DOHH2 (cell line): Measurements from ENCODE around the gene SPSB1.

Experiments
- H3F3A ChIP-seq: fragments of 200-600 bp; sonication (generic), shearing (Covaris generic); 2 replicates; pipeline ENCODE4 v1.6.0; 2016; ENCODE audit warnings: antibody characterized with exemption, mild to moderate bottlenecking; ENCODE audit not compliant: control insufficient read depth, insufficient read depth
- H3K27ac ChIP-seq: fragments of 200-600 bp; sonication (generic); 2 replicates; pipeline ENCODE4 v1.5.1; 2014; ENCODE audit warnings: low read depth, mild to moderate bottlenecking, low read length, moderate library complexity
- H3K27me3 ChIP-seq: fragments of 200-600 bp; sonication (generic); 2 replicates; pipeline ENCODE4 v1.6.1; 2014; ENCODE audit warnings: mild to moderate bottlenecking, low read length, mixed read lengths; ENCODE audit not compliant: control insufficient read depth
- H3K36me3 ChIP-seq: fragments of 200-600 bp; sonication (generic); 2 replicates; pipeline ENCODE4 v1.6.1; 2014; ENCODE audit warnings: mild to moderate bottlenecking, low read length, moderate library complexity, mixed read lengths; ENCODE audit not compliant: control insufficient read depth
- H3K4me1 ChIP-seq: fragments of 200-600 bp; sonication (generic); 2 replicates; pipeline ENCODE4 v1.6.1; 2014; ENCODE audit warnings: mild to moderate bottlenecking, low read length, mixed read lengths; ENCODE audit not compliant: control insufficient read depth
- H3K4me2 ChIP-seq: fragments of 200-600 bp; sonication (generic); 2 replicates; pipeline ENCODE4 v1.6.0; 2014; ENCODE audit warnings: mild to moderate bottlenecking, low read length, moderate library complexity
- H3K4me3 ChIP-seq: fragments of 200-600 bp; sonication (generic); 2 replicates; pipeline ENCODE4 v1.5.1; 2014; ENCODE audit warnings: mild to moderate bottlenecking, low read length, mixed read lengths
- H3K79me2 ChIP-seq: fragments of 200-600 bp; sonication (generic); 2 replicates; pipeline ENCODE4 v1.6.1; 2014; ENCODE audit warnings: mild to moderate bottlenecking, low read length, mixed read lengths; ENCODE audit not compliant: control insufficient read depth
- H3K9me2 ChIP-seq: fragments of 200-600 bp; sonication (generic); replicated peaks from 2 replicates; pipeline ENCODE4 v1.6.1; 2014; ENCODE audit warnings: mild to moderate bottlenecking, low read length, mixed read lengths; ENCODE audit not compliant: control insufficient read depth
- H3K9me3 ChIP-seq: fragments of 200-600 bp; sonication (generic); 2 replicates; pipeline ENCODE4 v1.6.1; 2014; ENCODE audit warnings: antibody characterized with exemption, low read length, mixed read lengths; ENCODE audit not compliant: control insufficient read depth, insufficient read depth
- H4K20me1 ChIP-seq: fragments of 200-600 bp; sonication (generic); 2 replicates; pipeline ENCODE4 v1.6.0; 2014; ENCODE audit warnings: low read depth, mild to moderate bottlenecking, antibody characterized with exemption, low read length, moderate library complexity; ENCODE audit not compliant: control insufficient read depth, insufficient read depth
- CTCF ChIP-seq: fragments of 200-600 bp; sonication (generic); IDR thresholded peaks from one replicate; pipeline ENCODE4 v1.5.1; 2014; ENCODE audit warnings: antibody characterized with exemption, mild to moderate bottlenecking, low read depth, low read length; ENCODE audit not compliant: poor library complexity, severe bottlenecking
- EZH2phosphoT487 ChIP-seq: fragments of 200-600 bp; sonication (generic); IDR thresholded peaks from 2 replicates; pipeline ENCODE4 v1.6.1; 2017; ENCODE audit warnings: borderline replicate concordance, mild to moderate bottlenecking, antibody characterized with exemption, low read length, moderate library complexity, mixed read lengths

The SPSB1 gene

GRCh38 chr1:9413071-9413876 is 120.6 kb downstream of the SPSB1 start:
- Histone ChIP-seq H3K79me2 (peaks cover 53% of the 10 kb centered on the region), H3K4me1 (peaks cover 75% of the 10 kb centered on the region), H3K36me3 (peaks cover 10% of the 10 kb centered on the region), H3K27me3 (no peaks in the 10 kb centered on the region), H3F3A (peaks cover 38% of the 10 kb centered on the region), H3K9me2 (no peaks in the 10 kb centered on the region), H3K4me2 (peak overlapping the region; percentile 99), H3K4me3 (peak overlapping the region; percentile 73), H4K20me1 (no peaks in the 10 kb centered on the region), H3K27ac (peak overlapping the region; percentile 96), H3K9me3 (no peaks in the 10 kb centered on the region)
- TF ChIP-seq CTCF, result no peak
- no peak for TF ChIP-seq EZH2phosphoT487

- Histone ChIP-seq H3K4me2 (peak overlapping the region; percentile 99), H3K79me2 (peaks cover 53% of the 10 kb centered on the region), H3K4me3 (peak overlapping the region; percentile 73), H3K27ac (peak overlapping the region; percentile 96), H3K36me3 (peaks cover 10% of the 10 kb centered on the region), H3F3A (peaks cover 35% of the 10 kb centered on the region), H4K20me1 (no peaks in the 10 kb centered on the region), H3K4me1 (peaks cover 81% of the 10 kb centered on the region), H3K27me3 (no peaks in the 10 kb centered on the region), H3K9me2 (no peaks in the 10 kb centered on the region), H3K9me3 (no peaks in the 10 kb centered on the region)
- TF ChIP-seq CTCF (no peak), EZH2phosphoT487 (no peak)
Observed at GRCh38 chr1:9413877-9414213, 121.2 kb downstream of the SPSB1 start.

GRCh38 chr1:9416506-9416905 is 123.8 kb downstream of the SPSB1 start:
- Histone ChIP-seq H3K27ac (peak overlapping the region; percentile 96), H3F3A (peaks cover 30% of the 10 kb centered on the region), H3K9me2 (no peaks in the 10 kb centered on the region), H3K4me2 (peak overlapping the region; percentile 82), H4K20me1 (no peaks in the 10 kb centered on the region), H3K79me2 (peaks cover 53% of the 10 kb centered on the region), H3K27me3 (no peaks in the 10 kb centered on the region), H3K4me1 (peaks cover 99% of the 10 kb centered on the region), H3K36me3 (peaks cover 5% of the 10 kb centered on the region; the same call in 1 of the 2 replicates), H3K4me3 (peak overlapping the region; percentile 69), H3K9me3 (no peaks in the 10 kb centered on the region)
- TF ChIP-seq EZH2phosphoT487 (no peak), CTCF (no peak)
